ENCODE data around the gene TMEM26. TPM values are rescaled to one million over a fixed set of nuclear protein-coding genes. Genes with fewer than 3 reads are reported as not detected.

Gene TMEM26
- total RNA-seq (2021) (not detected in 2 replicates), Bru-seq, nascent RNA (percentile 5 among the genes with signal in this experiment), BruChase-seq, experiment 1, labeled RNA remaining after a 2-hour chase (percentile 5 among the genes with signal in this experiment), BruChase-seq, experiment 2, labeled RNA remaining after a 6-hour chase (not detected)
- long read RNA-seq: 0 reads

DNA sequence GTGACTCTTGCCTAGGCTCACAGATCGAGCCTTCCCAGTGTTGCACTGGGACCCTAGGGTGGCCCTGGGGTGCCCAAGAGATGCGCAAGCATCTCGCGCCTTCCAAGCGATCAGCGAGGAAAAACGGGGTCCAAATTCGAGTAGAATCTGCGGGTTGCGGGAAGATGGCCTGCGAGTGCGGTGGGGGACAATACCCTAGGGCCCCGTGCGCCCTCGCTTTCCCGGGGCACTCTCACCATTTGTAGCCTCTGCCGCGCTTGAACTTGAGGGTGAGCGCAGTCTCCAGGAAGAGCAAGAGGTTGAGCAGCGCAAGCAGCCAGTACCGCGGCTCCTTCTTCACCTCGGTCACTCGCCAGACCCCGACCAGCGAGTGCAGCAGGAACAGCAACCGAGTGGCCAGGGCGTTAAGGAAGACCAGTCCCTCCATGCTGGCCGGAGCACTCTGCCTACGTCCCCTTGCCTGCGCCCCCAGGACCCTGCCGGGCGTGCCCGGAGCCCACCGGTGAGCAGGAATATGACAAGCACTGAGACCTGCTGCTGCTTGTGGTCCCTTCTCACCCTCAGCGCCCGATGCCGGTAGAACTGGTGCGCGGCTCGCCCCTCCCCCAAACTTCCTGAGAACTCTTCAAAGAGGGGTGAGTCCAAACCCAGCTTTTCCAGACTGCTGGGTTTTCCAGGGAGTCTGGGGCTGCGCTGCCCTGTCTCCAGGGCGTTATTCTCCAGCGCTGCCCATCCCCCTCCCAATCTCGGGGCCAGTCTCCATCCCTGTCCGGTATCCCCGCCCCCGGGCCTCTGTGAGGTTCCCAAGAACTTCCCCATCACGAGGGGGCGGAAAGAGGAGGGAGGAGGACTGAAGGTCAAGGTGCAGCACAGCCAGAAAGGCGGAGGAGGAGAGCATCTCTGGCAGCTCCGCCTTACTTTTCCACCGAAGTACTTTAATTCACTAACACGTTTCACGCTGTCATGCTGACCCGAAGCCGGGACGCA, at the start of gene TMEM26:
TSS of gene TMEM26 (minus strand) at position 727 of the 987 bp plus-strand sequence. CDS start at position 427, 300 bp downstream.
- Histone ChIP-seq H3K27me3 (ENCODE audit: insufficient read depth, low read depth) (no peaks in the 10 kb centered on the region), H4K20me1 (ENCODE audit: insufficient read depth) (no peaks in the 10 kb centered on the region), H3K9me3 (ENCODE audit: insufficient read depth, low read depth) (no peaks in the 10 kb centered on the region), H3F3A (ENCODE audit: insufficient read depth, low read depth) (no peaks in the 10 kb centered on the region), H3K4me3 (no peak within 1 kb of the TSS), H3K27ac (no peak within 1 kb of the TSS), H2AFZ (no peak within 1 kb of the TSS), H3K79me2 (ENCODE audit: low read depth) (no peaks in the 10 kb centered on the region), H3K4me1 (replicated peaks; ENCODE audit: insufficient read depth) (no peaks in the 10 kb centered on the region), H3K9me2 (ENCODE audit: insufficient read depth) (no peaks in the 10 kb centered on the region), H3K36me3 (ENCODE audit: low read depth) (no peaks in the 10 kb centered on the region), H3K4me2 (no peak within 1 kb of the TSS)
- BruUV-seq (replicated peaks): no TSS peak
- intact Hi-C loops (cut with micrococcal nuclease; ENCODE audit: unreplicated experiment): loop anchor here (10.0 kb wide), 1 partner anchor 582 kb away; no protein-coding TSS in a partner anchor
- TF ChIP-seq, protein P1, sequence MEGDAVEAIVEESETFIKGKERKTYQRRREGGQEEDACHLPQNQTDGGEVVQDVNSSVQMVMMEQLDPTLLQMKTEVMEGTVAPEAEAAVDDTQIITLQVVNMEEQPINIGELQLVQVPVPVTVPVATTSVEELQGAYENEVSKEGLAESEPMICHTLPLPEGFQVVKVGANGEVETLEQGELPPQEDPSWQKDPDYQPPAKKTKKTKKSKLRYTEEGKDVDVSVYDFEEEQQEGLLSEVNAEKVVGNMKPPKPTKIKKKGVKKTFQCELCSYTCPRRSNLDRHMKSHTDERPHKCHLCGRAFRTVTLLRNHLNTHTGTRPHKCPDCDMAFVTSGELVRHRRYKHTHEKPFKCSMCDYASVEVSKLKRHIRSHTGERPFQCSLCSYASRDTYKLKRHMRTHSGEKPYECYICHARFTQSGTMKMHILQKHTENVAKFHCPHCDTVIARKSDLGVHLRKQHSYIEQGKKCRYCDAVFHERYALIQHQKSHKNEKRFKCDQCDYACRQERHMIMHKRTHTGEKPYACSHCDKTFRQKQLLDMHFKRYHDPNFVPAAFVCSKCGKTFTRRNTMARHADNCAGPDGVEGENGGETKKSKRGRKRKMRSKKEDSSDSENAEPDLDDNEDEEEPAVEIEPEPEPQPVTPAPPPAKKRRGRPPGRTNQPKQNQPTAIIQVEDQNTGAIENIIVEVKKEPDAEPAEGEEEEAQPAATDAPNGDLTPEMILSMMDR (conservative IDR thresholded peaks at IDR 0.05): no peak
- no peak for TF ChIP-seq EZH2 (IDR thresholded peaks at IDR 0.05; ENCODE audit: low read depth)
- ChIA-PET POLR2A (ENCODE audit: unreplicated experiment) (interaction anchor here (0.6 kb wide), 1 partner anchor 271 kb away, joined by 4 read pairs; no protein-coding TSS in a partner anchor), CTCF (no interaction called here)
- DNase-seq: peak in 1 of 2 experiments; percentile 17

DNA sequence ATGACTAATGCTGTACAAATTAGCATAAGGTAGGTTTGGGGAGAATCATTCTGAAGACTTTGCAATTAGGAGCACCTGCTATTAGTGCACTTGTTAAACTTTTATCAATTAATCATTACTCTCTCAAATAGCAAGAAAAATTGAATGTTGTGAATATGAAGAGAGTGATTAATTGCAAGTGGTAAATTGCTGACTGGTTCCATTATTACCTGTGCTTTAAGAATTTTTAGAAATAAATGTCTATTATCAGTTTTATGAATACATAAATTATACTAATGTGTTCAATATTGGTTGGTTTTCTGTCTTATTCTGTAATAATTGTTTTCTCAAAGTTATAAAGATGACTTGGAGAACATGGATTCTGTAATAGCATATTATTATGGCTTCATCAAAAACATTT, 47.3 kb upstream of the TMEM26 start:
- no peak overlapping the region for H3K4me3 ChIP-seq
- no peak overlapping the region for H2AFZ ChIP-seq
- no peaks in the 10 kb centered on the region for H4K20me1 ChIP-seq (ENCODE audit: insufficient read depth)
- H3K79me2 ChIP-seq (ENCODE audit: low read depth): no peaks in the 10 kb centered on the region
- no TSS peak for BruUV-seq (replicated peaks)
- no peaks in the 10 kb centered on the region for H3F3A ChIP-seq (ENCODE audit: insufficient read depth, low read depth)
- CTCF ChIA-PET: no interaction called here
- no peaks in the 10 kb centered on the region for H3K4me1 ChIP-seq (replicated peaks; ENCODE audit: insufficient read depth)
- no peaks in the 10 kb centered on the region for H3K9me3 ChIP-seq (ENCODE audit: insufficient read depth, low read depth)
- H3K27me3 ChIP-seq (ENCODE audit: insufficient read depth, low read depth): no peaks in the 10 kb centered on the region
- DNase-seq: no peak
- POLR2A ChIA-PET (ENCODE audit: unreplicated experiment): no interaction called here
- H3K27ac ChIP-seq: no peak overlapping the region
- H3K9me2 ChIP-seq (ENCODE audit: insufficient read depth): no peaks in the 10 kb centered on the region
- H3K36me3 ChIP-seq (ENCODE audit: low read depth): no peaks in the 10 kb centered on the region
- intact Hi-C loops (cut with micrococcal nuclease; ENCODE audit: unreplicated experiment): no loop called here
- TF ChIP-seq, protein P1 (conservative IDR thresholded peaks at IDR 0.05): no peak
- no peak for TF ChIP-seq EZH2 (IDR thresholded peaks at IDR 0.05; ENCODE audit: low read depth)
- no peak overlapping the region for H3K4me2 ChIP-seq

DNA sequence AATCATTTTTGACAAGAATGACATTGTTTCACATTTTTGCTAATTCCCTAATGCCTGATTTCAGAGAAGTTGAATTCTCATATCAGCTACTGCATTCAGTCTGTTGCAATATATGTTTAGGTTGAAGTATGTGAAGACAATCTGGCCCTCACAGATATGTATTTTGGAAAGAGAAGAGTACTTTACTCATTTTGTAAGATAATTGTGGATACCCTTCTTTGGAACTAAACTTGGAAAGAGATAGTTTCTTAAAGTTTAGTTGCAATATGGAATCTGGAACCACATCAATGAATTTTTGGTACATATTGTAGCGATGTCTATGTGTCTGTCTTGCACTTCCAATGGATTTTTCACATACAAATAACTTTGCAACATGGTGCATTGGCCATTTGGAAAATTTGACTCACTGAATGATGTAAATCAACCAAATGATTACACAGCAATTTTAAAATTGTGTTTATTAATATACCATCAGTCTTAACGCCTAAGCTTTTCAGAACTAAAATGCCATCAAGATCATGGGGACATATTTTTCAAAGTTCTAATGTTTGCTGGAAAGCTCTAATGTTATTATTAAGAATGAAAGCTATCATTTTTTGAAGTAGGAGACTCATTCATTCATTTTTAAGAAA, 39.3 kb upstream of the TMEM26 start:
- no peaks in the 10 kb centered on the region for H3K9me3 ChIP-seq (ENCODE audit: insufficient read depth, low read depth)
- H3K36me3 ChIP-seq (ENCODE audit: low read depth): no peaks in the 10 kb centered on the region
- H2AFZ ChIP-seq: no peak overlapping the region
- H4K20me1 ChIP-seq (ENCODE audit: insufficient read depth): no peaks in the 10 kb centered on the region
- BruUV-seq (replicated peaks): no TSS peak
- no peaks in the 10 kb centered on the region for H3K27me3 ChIP-seq (ENCODE audit: insufficient read depth, low read depth)
- ChIA-PET CTCF (interaction anchor here (0.6 to 0.7 kb wide), 2 partner anchors 360 to 801 kb away, joined by 3 to 4 read pairs; no protein-coding TSS in a partner anchor), POLR2A (ENCODE audit: unreplicated experiment) (no interaction called here)
- TF ChIP-seq EZH2 (IDR thresholded peaks at IDR 0.05; ENCODE audit: low read depth): no peak
- TF ChIP-seq, protein P1 (conservative IDR thresholded peaks at IDR 0.05): no peak
- H3F3A ChIP-seq (ENCODE audit: insufficient read depth, low read depth): no peaks in the 10 kb centered on the region
- H3K27ac ChIP-seq: no peak overlapping the region
- no peaks in the 10 kb centered on the region for H3K4me1 ChIP-seq (replicated peaks; ENCODE audit: insufficient read depth)
- no peak overlapping the region for H3K4me3 ChIP-seq
- H3K79me2 ChIP-seq (ENCODE audit: low read depth): no peaks in the 10 kb centered on the region
- intact Hi-C loops (cut with micrococcal nuclease; ENCODE audit: unreplicated experiment): no loop called here
- no peak overlapping the region for H3K4me2 ChIP-seq
- H3K9me2 ChIP-seq (ENCODE audit: insufficient read depth): no peaks in the 10 kb centered on the region
- DNase-seq: no peak

Data from PC-9 (cell line).